Measurements from ENCODE around the gene RIPK1.

The RIPK1 gene

DNA sequence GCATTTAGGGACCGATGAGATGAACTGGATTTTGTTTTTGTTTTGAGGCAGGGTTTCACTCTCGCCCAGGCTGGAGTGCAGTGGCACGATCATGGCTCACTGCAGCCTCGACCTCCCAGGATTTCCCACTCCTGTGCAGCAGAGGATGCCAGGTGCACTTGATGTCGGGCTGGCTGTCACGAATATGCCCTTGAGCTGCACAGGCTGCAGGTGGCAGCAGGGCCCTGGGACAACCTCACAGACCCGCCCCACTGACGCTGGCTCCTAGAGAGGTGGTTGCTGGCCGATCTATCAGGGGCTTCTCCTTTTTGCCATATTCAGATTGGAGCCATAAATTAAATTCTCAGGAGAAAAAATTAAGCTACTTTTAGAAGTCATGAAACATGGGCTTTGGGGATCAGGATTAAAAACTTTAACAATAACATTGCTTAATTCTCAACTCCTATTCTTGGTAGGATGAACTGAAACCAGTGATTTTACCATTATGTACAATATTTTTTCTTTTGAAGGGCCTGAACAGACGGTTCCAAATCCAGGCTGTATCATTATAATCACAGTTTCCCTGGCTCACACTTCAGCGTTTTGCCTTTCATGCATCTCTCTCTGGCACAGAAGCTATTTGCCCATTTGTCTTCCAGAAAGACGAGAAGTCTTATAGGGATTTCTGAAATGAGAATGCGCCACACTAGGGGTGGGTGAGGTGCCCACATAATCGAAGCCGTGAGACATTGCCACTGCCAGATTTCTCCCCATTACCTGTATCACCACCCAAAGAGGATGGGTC lies 36.2 kb upstream of the RIPK1 start:
- TF ChIP-seq, protein P1, sequence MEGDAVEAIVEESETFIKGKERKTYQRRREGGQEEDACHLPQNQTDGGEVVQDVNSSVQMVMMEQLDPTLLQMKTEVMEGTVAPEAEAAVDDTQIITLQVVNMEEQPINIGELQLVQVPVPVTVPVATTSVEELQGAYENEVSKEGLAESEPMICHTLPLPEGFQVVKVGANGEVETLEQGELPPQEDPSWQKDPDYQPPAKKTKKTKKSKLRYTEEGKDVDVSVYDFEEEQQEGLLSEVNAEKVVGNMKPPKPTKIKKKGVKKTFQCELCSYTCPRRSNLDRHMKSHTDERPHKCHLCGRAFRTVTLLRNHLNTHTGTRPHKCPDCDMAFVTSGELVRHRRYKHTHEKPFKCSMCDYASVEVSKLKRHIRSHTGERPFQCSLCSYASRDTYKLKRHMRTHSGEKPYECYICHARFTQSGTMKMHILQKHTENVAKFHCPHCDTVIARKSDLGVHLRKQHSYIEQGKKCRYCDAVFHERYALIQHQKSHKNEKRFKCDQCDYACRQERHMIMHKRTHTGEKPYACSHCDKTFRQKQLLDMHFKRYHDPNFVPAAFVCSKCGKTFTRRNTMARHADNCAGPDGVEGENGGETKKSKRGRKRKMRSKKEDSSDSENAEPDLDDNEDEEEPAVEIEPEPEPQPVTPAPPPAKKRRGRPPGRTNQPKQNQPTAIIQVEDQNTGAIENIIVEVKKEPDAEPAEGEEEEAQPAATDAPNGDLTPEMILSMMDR (IDR thresholded peaks at IDR 0.05), result no peak

DNA sequence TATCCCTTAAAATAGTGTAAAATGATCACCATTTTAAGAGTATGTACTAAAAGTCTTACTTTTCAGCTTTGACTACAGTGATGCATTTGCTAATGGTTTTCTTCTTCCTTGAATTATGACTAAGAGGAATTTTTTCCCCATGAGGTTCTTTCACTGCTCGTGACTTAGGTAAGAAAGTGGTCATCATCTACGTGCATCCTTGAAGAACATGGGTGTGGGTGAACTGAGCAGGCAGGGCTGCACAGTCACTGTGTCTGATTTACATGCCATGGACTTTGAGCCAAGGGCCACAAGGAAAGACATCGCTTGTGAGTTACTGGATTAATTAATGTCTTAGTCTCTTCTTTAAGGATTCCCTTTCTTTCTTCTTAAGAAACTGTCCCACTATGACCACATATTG lies 35.3 kb upstream of the RIPK1 start:
- TF ChIP-seq, protein P1 (IDR thresholded peaks at IDR 0.05), result no peak

DNA sequence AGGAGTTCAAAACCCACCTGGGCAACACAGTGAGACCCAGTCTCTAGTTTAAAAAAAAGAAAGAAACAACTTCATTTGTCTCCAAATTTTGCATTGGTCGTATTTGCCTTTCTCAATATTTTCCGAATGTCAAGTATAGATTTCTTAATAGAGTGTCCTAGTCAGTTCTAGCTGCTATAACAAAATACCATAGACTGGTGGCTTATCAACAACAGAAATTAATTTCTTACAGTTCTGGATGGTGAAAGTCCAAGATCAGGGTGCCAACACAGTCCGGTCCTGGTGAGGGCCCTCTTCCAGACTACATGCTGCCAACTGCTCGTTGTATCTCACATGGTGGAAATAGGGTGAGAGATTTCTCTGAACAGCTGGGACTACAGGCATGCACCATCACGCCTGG lies 34.6 kb upstream of the RIPK1 start:
- TF ChIP-seq, protein P1 (IDR thresholded peaks at IDR 0.05), result no peak

DNA sequence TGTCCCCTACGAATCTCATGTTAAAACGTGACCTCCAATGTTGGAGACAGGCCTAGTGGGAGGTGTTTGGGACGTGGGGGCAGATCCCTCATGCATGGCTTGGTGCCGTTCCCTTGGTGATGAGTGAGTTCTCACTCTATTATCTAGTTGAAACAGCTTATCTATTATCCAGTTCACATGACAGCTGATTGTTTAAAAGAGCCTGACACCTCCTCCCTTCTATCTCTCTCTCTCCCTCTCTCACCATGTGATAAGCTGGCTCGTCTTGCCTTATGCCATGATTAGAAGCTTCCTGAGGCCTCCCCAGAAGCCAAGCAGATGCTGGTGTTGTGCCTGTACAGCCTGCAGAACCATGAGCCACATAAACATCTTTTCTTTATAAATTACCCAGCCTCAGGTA lies 32.9 kb upstream of the RIPK1 start:
- TF ChIP-seq, protein P1 (IDR thresholded peaks at IDR 0.05), result no peak

- TF ChIP-seq, protein P1 (IDR thresholded peaks at IDR 0.05), result no peak
These were observed 31.2 kb upstream of the RIPK1 start for GRCh38 chr6:3036861-3037637.

DNA sequence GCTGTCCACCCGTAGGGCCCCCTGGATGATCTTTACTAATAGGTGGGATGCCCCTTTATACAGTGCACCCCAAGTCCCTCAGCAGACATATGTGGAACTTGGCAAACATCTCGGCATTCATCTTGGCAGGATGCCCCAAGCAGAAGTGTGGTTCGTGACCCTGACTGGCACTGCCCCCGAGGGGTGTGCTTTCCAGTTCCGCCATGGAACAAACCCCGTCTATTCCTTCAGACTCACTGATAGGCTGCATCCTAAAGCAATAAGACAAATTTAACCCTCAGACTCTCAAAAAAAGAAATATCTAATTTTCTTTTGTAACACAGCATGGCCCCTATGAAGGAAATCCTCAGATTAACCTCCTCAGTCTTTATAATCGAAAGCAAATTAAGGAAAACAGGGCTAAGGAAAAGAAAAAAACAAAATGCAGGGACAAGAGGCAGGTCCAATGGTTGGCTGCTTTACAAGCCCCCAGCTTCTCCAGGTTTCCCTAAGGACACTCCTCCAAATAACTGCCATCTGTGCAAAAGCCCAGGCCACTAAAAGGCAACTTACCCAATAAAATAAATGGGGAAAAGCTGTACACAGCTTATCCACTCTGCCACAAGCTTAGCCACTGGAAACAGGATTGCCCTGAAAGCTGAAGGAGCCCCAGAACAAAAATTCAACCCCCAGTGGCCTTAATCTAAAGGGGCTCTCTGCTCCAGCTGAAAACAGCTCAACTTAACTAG lies 30.5 kb upstream of the RIPK1 start:
- TF ChIP-seq, protein P1 (IDR thresholded peaks at IDR 0.05), result no peak

- TF ChIP-seq, protein P1 (IDR thresholded peaks at IDR 0.05), result no peak
These were observed 28.9 kb upstream of the RIPK1 start for GRCh38 chr6:3039384-3039783.
